ENCODE results near the gene HCCS.

- TF ChIP-seq CSDC2 (CRISPR knock-in tag; IDR thresholded peaks at IDR 0.05) (no peak), ARNTL (CRISPR knock-in tag; IDR thresholded peaks at IDR 0.05; ENCODE audit: borderline replicate concordance, low read depth) (no peak), BACH2 (CRISPR knock-in tag; IDR thresholded peaks at IDR 0.05; ENCODE audit: borderline replicate concordance) (no peak), ESRRG (CRISPR knock-in tag; IDR thresholded peaks at IDR 0.05) (no peak), ZFP30 (CRISPR knock-in tag; IDR thresholded peaks at IDR 0.05) (no peak), PATZ1 (CRISPR knock-in tag; IDR thresholded peaks at IDR 0.05; ENCODE audit: borderline replicate concordance) (no peak), ZNF8 (CRISPR knock-in tag; IDR thresholded peaks at IDR 0.05) (no peak), CREB5 (CRISPR knock-in tag; IDR thresholded peaks at IDR 0.05; ENCODE audit: low read depth) (peak; percentile 52; the same call in 1 of the 2 replicates), POU6F1 (CRISPR knock-in tag; IDR thresholded peaks at IDR 0.05; ENCODE audit: borderline replicate concordance, low read depth) (no peak), SNAI2 (CRISPR knock-in tag; IDR thresholded peaks at IDR 0.05) (no peak), RARB (CRISPR knock-in tag; IDR thresholded peaks at IDR 0.05) (no peak), OSR1 (CRISPR knock-in tag; IDR thresholded peaks at IDR 0.05) (no peak), ZC3H10 (CRISPR knock-in tag; IDR thresholded peaks at IDR 0.05) (no peak)
These were observed 46.1 kb upstream of the HCCS start for GRCh38 chrX:11064851-11065600.
